Smooth muscle cell (in vitro differentiated cells): Measurements from ENCODE around the gene ARL4D. TPM values are rescaled to one million over a fixed set of nuclear protein-coding genes. Genes with fewer than 3 reads are reported as not detected.
"Not testable (repeated sequence)": the region's sequence is repeated elsewhere in the genome, so short reads cannot be mapped to it uniquely, and the experiment has no call there.

Source experiments
- DNase-seq: peaks from one replicate; lab custom pipeline; 2025; ENCODE audit not compliant: unreplicated experiment; lab: John Stamatoyannopoulos, UW
- H2AFZ ChIP-seq: fragments of 200-600 bp; sonication (generic); 2 replicates; pipeline ENCODE4 v1.6.0; 2016; ENCODE audit warnings: antibody characterized with exemption, low read depth, mild to moderate bottlenecking
- H3F3A ChIP-seq: fragments of 200-600 bp; sonication (generic); 2 replicates; pipeline ENCODE4 v1.6.0; 2017; ENCODE audit warnings: antibody characterized with exemption, low read depth
- H3K27ac ChIP-seq: fragments of 200-600 bp; sonication (generic); 2 replicates; pipeline ENCODE4 v1.5.1; 2016; ENCODE audit warnings: low read depth, mild to moderate bottlenecking
- H3K27me3 ChIP-seq: fragments of 200-600 bp; sonication (generic); 2 replicates; pipeline ENCODE4 v1.6.1; 2016; ENCODE audit warnings: low read depth, mild to moderate bottlenecking
- H3K36me3 ChIP-seq: fragments of 200-600 bp; sonication (generic); 2 replicates; pipeline ENCODE4 v1.5.1; 2016; ENCODE audit warnings: low read depth
- H3K4me1 ChIP-seq: fragments of 200-600 bp; sonication (generic); 2 replicates; pipeline ENCODE4 v1.5.1; 2016; ENCODE audit warnings: low read depth
- H3K4me2 ChIP-seq: fragments of 200-600 bp; sonication (generic); 2 replicates; pipeline ENCODE4 v1.6.0; 2016; ENCODE audit warnings: mild to moderate bottlenecking
- H3K4me3 ChIP-seq: fragments of 200-600 bp; sonication (generic); 2 replicates; pipeline ENCODE4 v1.5.1; 2016; ENCODE audit warnings: mild to moderate bottlenecking
- H3K79me2 ChIP-seq: fragments of 200-600 bp; sonication (generic); 2 replicates; pipeline ENCODE4 v1.6.0; 2016; ENCODE audit warnings: low read depth, mild to moderate bottlenecking
- H3K9ac ChIP-seq: fragments of 200-600 bp; sonication (generic); 2 replicates; pipeline ENCODE4 v1.6.0; 2016; ENCODE audit warnings: low read depth
- H3K9me3 ChIP-seq: fragments of 200-600 bp; sonication (generic); replicated peaks from 2 replicates; pipeline ENCODE4 v1.5.1; 2016; ENCODE audit warnings: low read depth
- H4K20me1 ChIP-seq: fragments of 200-600 bp; sonication (generic); 2 replicates; pipeline ENCODE4 v1.6.0; 2016; ENCODE audit warnings: low read depth
- CTCF ChIP-seq: fragments of 200-600 bp; sonication (generic); IDR thresholded peaks from 2 replicates; pipeline ENCODE4 v1.5.1; 2017; ENCODE audit warnings: borderline replicate concordance, mild to moderate bottlenecking, antibody characterized with exemption; ENCODE audit not compliant: insufficient read depth, poor library complexity, severe bottlenecking
- WGBS: methylation state at CpG from one replicate; pipeline ENCODE4 v1.1.7; 2016; ENCODE audit warnings: low lambda C conversion rate; 5-methylcytosine and 5-hydroxymethylcytosine counted together
- polyA plus RNA-seq: library from polyadenylated mRNA; unstranded; fragments of >200 nt; fragmentation: Nextera tagmentation; extraction: Ambion mirVana; gene quantifications from 2 replicates; pipeline ENCODE4 v1.2.1, GENCODE V29; 2016
- total RNA-seq: library from RNA; depleted of rRNA; stranded (reverse); fragments of >200 nt; gene quantifications from 2 replicates; pipeline ENCODE4 v1.2.3, GENCODE V29; 2014

The ARL4D gene
- total and polyA plus RNA-seq, 2 experiments from 2014 or later = 9.9 to 25.9 TPM

GRCh38 chr17:43392397-43392796 lies 6.4 kb upstream of the ARL4D start:
- TF ChIP-seq CTCF = no peak
- Histone ChIP-seq H3K36me3 (no peaks in the 10 kb centered on the region), H3K27ac (no peak overlapping the region), H3F3A (no peaks in the 10 kb centered on the region), H2AFZ (no peak overlapping the region), H3K79me2 (no peaks in the 10 kb centered on the region), H3K9ac (no peak overlapping the region), H3K4me3 (no peak overlapping the region), H4K20me1 (no peaks in the 10 kb centered on the region), H3K4me1 (no peaks in the 10 kb centered on the region), H3K27me3 (no peaks in the 10 kb centered on the region), H3K9me3 (no peaks in the 10 kb centered on the region), H3K4me2 (no peak overlapping the region)
- DNase-seq = no peak
- WGBS = 86% methylated on average over 6 of the region's 6 CpGs

- H3K4me3 ChIP-seq = no peak overlapping the region
- no peaks in the 10 kb centered on the region for H4K20me1 ChIP-seq
- no peaks in the 10 kb centered on the region for H3F3A ChIP-seq
- no peak overlapping the region for H3K4me2 ChIP-seq
- no peaks in the 10 kb centered on the region for H3K36me3 ChIP-seq
- H3K9me3 ChIP-seq = no peaks in the 10 kb centered on the region
- WGBS = 40% methylated on average over 11 of the region's 11 CpGs
- H3K27ac ChIP-seq = no peak overlapping the region
- no peak overlapping the region for H3K9ac ChIP-seq
- TF ChIP-seq CTCF = peak; percentile 90
- DNase-seq = peak; percentile 64
- peaks cover under 1% of the 10 kb centered on the region for H3K79me2 ChIP-seq
- H3K27me3 ChIP-seq = no peaks in the 10 kb centered on the region
- H2AFZ ChIP-seq = peak overlapping the region; percentile 62
- peaks cover 5% of the 10 kb centered on the region for H3K4me1 ChIP-seq
These were observed 4.8 kb upstream of the ARL4D start for GRCh38 chr17:43393944-43394482.

GRCh38 chr17:43394696-43395095 lies 4.1 kb upstream of the ARL4D start:
- H3K9ac ChIP-seq, H3K27me3 ChIP-seq, H3K79me2 ChIP-seq, H3K4me1 ChIP-seq, H3K27ac ChIP-seq, H3F3A ChIP-seq, DNase-seq, H3K4me2 ChIP-seq, H4K20me1 ChIP-seq, H3K36me3 ChIP-seq, H3K9me3 ChIP-seq, H3K4me3 ChIP-seq: not testable (repeated sequence)
- H2AFZ ChIP-seq = peak overlapping the region; percentile 62
- WGBS = 96% methylated on average over 12 of the region's 12 CpGs

- Histone ChIP-seq H3K9me3 (no peaks in the 10 kb centered on the region), H3K79me2 (peaks cover 12% of the 10 kb centered on the region), H3K9ac (no peak overlapping the region), H3K4me2 (no peak overlapping the region), H3K27me3 (no peaks in the 10 kb centered on the region), H3K36me3 (no peaks in the 10 kb centered on the region), H4K20me1 (peaks cover 7% of the 10 kb centered on the region), H3F3A (no peaks in the 10 kb centered on the region), H3K4me3 (no peak overlapping the region), H2AFZ (no peak overlapping the region), H3K4me1 (peaks cover 5% of the 10 kb centered on the region), H3K27ac (no peak overlapping the region)
- WGBS = 94% methylated on average over 6 of the region's 6 CpGs
- no peak for TF ChIP-seq CTCF
- DNase-seq = no peak
These were observed 3.6 kb upstream of the ARL4D start for GRCh38 chr17:43395165-43395564.
